Parathyroid adenoma (tissue), 2 donors: ENCODE results near the gene MCL1.

Source experiments
- H2AFZ ChIP-seq: fragments of 300-600 bp; sonication (generic); one replicate; pipeline ENCODE4 v1.7.0; 2017; ENCODE audit warnings: antibody characterized with exemption, mild to moderate bottlenecking
- H3K27ac ChIP-seq: fragments of 300-600 bp; sonication (generic); one replicate; pipeline ENCODE4 v1.7.0; 2017
- H3K27me3 ChIP-seq: fragments of 300-600 bp; sonication (generic); one replicate; pipeline ENCODE4 v1.7.0; 2017; ENCODE audit warnings: low read length; ENCODE audit not compliant: control insufficient read depth, insufficient read depth
- H3K36me3 ChIP-seq: fragments of 300-600 bp; sonication (generic); one replicate; pipeline ENCODE4 v1.7.0; 2017; ENCODE audit warnings: low read length; ENCODE audit not compliant: control insufficient read depth, insufficient read depth
- H3K4me1 ChIP-seq: fragments of 300-600 bp; sonication (generic); one replicate; pipeline ENCODE4 v1.7.0; 2017; ENCODE audit warnings: control low read depth
- H3K4me2 ChIP-seq: fragments of 300-600 bp; sonication (generic); one replicate; pipeline ENCODE4 v1.7.0; 2017; ENCODE audit warnings: low read length
- H3K4me3 ChIP-seq: fragments of 300-600 bp; sonication (generic); one replicate; pipeline ENCODE4 v1.7.0; 2017; ENCODE audit warnings: low read depth, low read length
- H3K79me2 ChIP-seq: fragments of 300-600 bp; sonication (generic); one replicate; pipeline ENCODE4 v1.7.0; 2017; ENCODE audit warnings: control low read depth
- H3K9ac ChIP-seq: fragments of 300-600 bp; sonication (generic); one replicate; pipeline ENCODE4 v1.7.0; 2017; ENCODE audit warnings: mild to moderate bottlenecking
- H3K9me3 ChIP-seq: fragments of 300-600 bp; sonication (generic); one replicate; pipeline ENCODE4 v1.7.0; 2017; ENCODE audit warnings: low read length; ENCODE audit not compliant: control insufficient read depth
- CTCF ChIP-seq: fragments of 300-600 bp; sonication (generic); IDR thresholded peaks from one replicate; pipeline ENCODE4 v1.7.0; 2017; ENCODE audit warnings: antibody characterized with exemption, mild to moderate bottlenecking
- donor health status: primary hyperparathyroidism.

MCL1 gene

GRCh38 chr1:150557065-150557600, 22.3 kb downstream of the MCL1 start:
- Histone ChIP-seq H3K4me1 (peaks cover 10% of the 10 kb centered on the region), H3K4me2 (no peak overlapping the region), H3K79me2 (no peaks in the 10 kb centered on the region), H3K27me3 (no peaks in the 10 kb centered on the region), H3K4me3 (no peak overlapping the region), H3K9ac (no peak overlapping the region), H3K9me3 (no peaks in the 10 kb centered on the region), H3K27ac (no peak overlapping the region), H3K36me3 (no peaks in the 10 kb centered on the region), H2AFZ (no peak overlapping the region)
- TF ChIP-seq CTCF, result no peak

GRCh38 chr1:150555971-150556865, 23.2 kb downstream of the MCL1 start:
- Histone ChIP-seq H3K9me3 (no peaks in the 10 kb centered on the region), H2AFZ (no peak overlapping the region), H3K27ac (no peak overlapping the region), H3K4me2 (no peak overlapping the region), H3K27me3 (no peaks in the 10 kb centered on the region), H3K79me2 (no peaks in the 10 kb centered on the region), H3K36me3 (no peaks in the 10 kb centered on the region), H3K4me1 (peaks cover 4% of the 10 kb centered on the region), H3K9ac (no peak overlapping the region), H3K4me3 (no peak overlapping the region)
- no peak for TF ChIP-seq CTCF

GRCh38 chr1:150555198-150555970, 24.0 kb downstream of the MCL1 start:
- Histone ChIP-seq H3K79me2 (no peaks in the 10 kb centered on the region), H2AFZ (no peak overlapping the region), H3K9ac (no peak overlapping the region), H3K4me1 (peaks cover 4% of the 10 kb centered on the region), H3K9me3 (no peaks in the 10 kb centered on the region), H3K36me3 (no peaks in the 10 kb centered on the region), H3K27ac (no peak overlapping the region), H3K4me2 (no peak overlapping the region), H3K27me3 (no peaks in the 10 kb centered on the region), H3K4me3 (no peak overlapping the region)
- TF ChIP-seq CTCF, result no peak

GRCh38 chr1:150554086-150554452, 25.3 kb downstream of the MCL1 start:
- Histone ChIP-seq H3K9ac (no peak overlapping the region), H3K4me3 (no peak overlapping the region), H3K4me1 (no peaks in the 10 kb centered on the region), H3K79me2 (no peaks in the 10 kb centered on the region), H3K27me3 (no peaks in the 10 kb centered on the region), H3K9me3 (no peaks in the 10 kb centered on the region), H3K4me2 (no peak overlapping the region), H3K27ac (no peak overlapping the region), H3K36me3 (no peaks in the 10 kb centered on the region), H2AFZ (no peak overlapping the region)
- TF ChIP-seq CTCF, result no peak
